MCF 10A (cell line): Measurements from ENCODE around the gene EMC1. TPM values are rescaled to one million over a fixed set of nuclear protein-coding genes. Genes with fewer than 3 reads are reported as not detected.
A peak's percentile ranks its signal among the peaks of the same experiment; 100 is the strongest.

ENCODE experiments used
- Bru-seq: library from RNA; stranded (reverse); fragments of 400-500 nt; gene quantifications from one replicate; lab custom pipeline; 2021; lab: Mats Ljungman, UMichigan
- BruChase-seq, 2 experiments: library from RNA; stranded (reverse); fragments of 400-500 nt; gene quantifications; one replicate each; lab custom pipeline; 2021; lab: Mats Ljungman, UMichigan
- BruUV-seq: library from RNA; stranded (reverse); fragments of 400-500 nt; replicated peaks from 2 replicates; lab custom pipeline; 2021; lab: Mats Ljungman, UMichigan
- CTCF ChIA-PET: fragments of 300-600 bp; sonication (Branson Sonifier 250); formaldehyde crosslinking; extraction: SDS; loops from one replicate; lab custom pipeline; 2021; ENCODE audit warnings: antibody characterized with exemption, inconsistent platforms; lab: Yijun Ruan, JAX
- POLR2A ChIA-PET: fragments of 300-600, 350-650 bp; sonication (Branson Sonifier 250); formaldehyde crosslinking; extraction: SDS; loops from one replicate; lab custom pipeline; 2020; ENCODE audit warnings: antibody characterized with exemption, inconsistent platforms; lab: Yijun Ruan, JAX
- DNase-seq: peaks from one replicate; pipeline ENCODE4 v3.0.0-alpha.2; 2018; ENCODE audit not compliant: unreplicated experiment
- H3K27ac Mint-ChIP-seq: one replicate; pipeline ENCODE4 v1.8.0; 2022; ENCODE audit warnings: mild to moderate bottlenecking, low read depth, mixed read lengths; ENCODE audit not compliant: unreplicated experiment
- H3K27me3 Mint-ChIP-seq: one replicate; pipeline ENCODE4 v1.8.0; 2022; ENCODE audit warnings: mixed read lengths; ENCODE audit not compliant: insufficient read depth, unreplicated experiment
- H3K36me3 Mint-ChIP-seq: one replicate; pipeline ENCODE4 v1.8.0; 2022; ENCODE audit warnings: mild to moderate bottlenecking, moderate library complexity, mixed read lengths; ENCODE audit not compliant: insufficient read depth, unreplicated experiment
- H3K4me1 Mint-ChIP-seq: one replicate; pipeline ENCODE4 v1.8.0; 2022; ENCODE audit warnings: mixed read lengths; ENCODE audit not compliant: insufficient read depth, unreplicated experiment
- H3K4me3 Mint-ChIP-seq: one replicate; pipeline ENCODE4 v1.8.0; 2022; ENCODE audit warnings: mild to moderate bottlenecking, moderate library complexity, mixed read lengths; ENCODE audit not compliant: unreplicated experiment
- H3K9me3 Mint-ChIP-seq: one replicate; pipeline ENCODE4 v1.8.0; 2022; ENCODE audit warnings: mixed read lengths; ENCODE audit not compliant: unreplicated experiment
- intact Hi-C: fragments of 100-400 bp; cut with micrococcal nuclease; formaldehyde crosslinking; loops from 2 replicates; pipeline ENCODE4 v1.14.1; 2022
- long read RNA-seq: library from polyadenylated mRNA; stranded (forward); transcript quantifications from one replicate; pipeline ENCODE4 v2.0.0, GENCODE V29; 2022
- total RNA-seq: library from RNA; stranded (reverse); gene quantifications from 2 replicates; pipeline ENCODE4 v1.2.3, GENCODE V29; 2022
- TF ChIP-seq, protein P1 (sequence below): fragments of 200-600 bp; IDR thresholded peaks from one replicate; pipeline ENCODE4 v1.8.0; 2022; ENCODE audit warnings: antibody characterized with exemption, mild to moderate bottlenecking; ENCODE audit not compliant: unreplicated experiment

EMC1 gene
- total RNA-seq (75.9 and 77.2 TPM in 2 replicates), Bru-seq, nascent RNA (percentile 72 among the genes with signal in this experiment), BruChase-seq, experiment 1, labeled RNA remaining after a 6-hour chase (percentile 88 among the genes with signal in this experiment), BruChase-seq, experiment 2, labeled RNA remaining after a 2-hour chase (percentile 79 among the genes with signal in this experiment)
- long read RNA-seq, full-length matches to known transcripts = 175 of 228 reads
- long read RNA-seq, partial matches to known transcripts = 15 of 228 reads
- long read RNA-seq, other reads (novel, unspliced or antisense) = 38 of 228 reads

DNA sequence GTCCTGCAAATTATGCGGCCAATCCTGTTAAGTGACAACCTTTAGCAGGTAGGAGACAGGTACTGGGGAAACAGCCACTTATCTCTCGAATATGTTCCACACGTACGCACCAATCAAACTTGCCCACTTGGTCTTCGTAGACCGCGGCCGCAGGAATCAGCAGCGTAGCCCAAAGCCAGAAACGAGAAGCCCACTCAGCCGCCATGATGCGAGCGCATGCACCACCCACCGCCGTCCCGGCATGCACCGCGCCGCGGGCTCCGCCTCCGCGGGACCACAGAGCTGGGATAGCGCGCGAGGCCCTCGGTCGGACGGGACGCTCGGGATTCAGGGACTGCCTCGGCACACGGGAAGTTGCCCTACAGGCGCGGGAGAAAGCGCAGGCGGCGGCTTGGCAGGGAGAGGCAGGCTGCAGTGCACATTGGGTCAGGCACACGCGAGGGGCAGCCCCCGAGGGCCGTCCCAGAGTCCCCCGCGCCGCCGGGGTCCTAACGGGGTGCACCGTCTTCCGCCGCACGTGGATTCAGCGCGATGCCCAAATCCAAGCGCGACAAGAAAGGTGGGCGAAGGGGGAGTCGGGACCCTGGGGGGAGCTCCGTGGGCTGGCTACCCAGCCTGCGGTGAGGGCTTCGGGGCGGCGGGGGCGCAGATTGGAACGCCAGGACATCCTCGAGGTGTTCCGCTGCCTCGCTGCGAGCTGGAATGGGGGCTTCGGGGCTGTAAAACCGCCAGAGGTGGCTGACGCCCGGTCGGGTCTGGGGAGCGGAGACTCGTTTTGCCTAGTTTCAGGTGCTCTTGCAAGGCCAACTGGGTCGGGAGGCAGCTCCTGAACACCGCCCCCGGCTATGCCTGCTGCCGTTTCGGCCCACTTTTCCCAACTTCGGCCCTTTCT lies at the start of gene EMC1, which contains the start of gene MRTO4:
TSS of gene EMC1 (minus strand) at position 220 of the 892 bp plus-strand sequence. CDS start at position 205, 15 bp downstream.
TSS of gene MRTO4 (plus strand) at position 501 of the 892 bp plus-strand sequence. CDS start at position 532, 31 bp downstream.
- TSS peak; percentile 64 for BruUV-seq
- ChIA-PET POLR2A (interaction anchor here (0.7 to 2.9 kb wide), 19 partner anchors 9 to 1463 kb away, joined by 3 to 24 read pairs (median 3); partner anchors contain the start of genes AKR7A2, SLC66A1 and UBR4), CTCF (interaction anchor here (0.6 to 1.3 kb wide), 5 partner anchors 10 to 1268 kb away, joined by 3 to 5 read pairs (median 4); no protein-coding TSS in a partner anchor)
- peak within 1 kb of the TSS; percentile 95 for H3K4me3 Mint-ChIP-seq
- no peaks in the 10 kb centered on the region for H3K27me3 Mint-ChIP-seq
- peaks cover 16% of the 10 kb centered on the region for H3K36me3 Mint-ChIP-seq
- H3K4me1 Mint-ChIP-seq = peaks cover 11% of the 10 kb centered on the region
- TF ChIP-seq, protein P1, sequence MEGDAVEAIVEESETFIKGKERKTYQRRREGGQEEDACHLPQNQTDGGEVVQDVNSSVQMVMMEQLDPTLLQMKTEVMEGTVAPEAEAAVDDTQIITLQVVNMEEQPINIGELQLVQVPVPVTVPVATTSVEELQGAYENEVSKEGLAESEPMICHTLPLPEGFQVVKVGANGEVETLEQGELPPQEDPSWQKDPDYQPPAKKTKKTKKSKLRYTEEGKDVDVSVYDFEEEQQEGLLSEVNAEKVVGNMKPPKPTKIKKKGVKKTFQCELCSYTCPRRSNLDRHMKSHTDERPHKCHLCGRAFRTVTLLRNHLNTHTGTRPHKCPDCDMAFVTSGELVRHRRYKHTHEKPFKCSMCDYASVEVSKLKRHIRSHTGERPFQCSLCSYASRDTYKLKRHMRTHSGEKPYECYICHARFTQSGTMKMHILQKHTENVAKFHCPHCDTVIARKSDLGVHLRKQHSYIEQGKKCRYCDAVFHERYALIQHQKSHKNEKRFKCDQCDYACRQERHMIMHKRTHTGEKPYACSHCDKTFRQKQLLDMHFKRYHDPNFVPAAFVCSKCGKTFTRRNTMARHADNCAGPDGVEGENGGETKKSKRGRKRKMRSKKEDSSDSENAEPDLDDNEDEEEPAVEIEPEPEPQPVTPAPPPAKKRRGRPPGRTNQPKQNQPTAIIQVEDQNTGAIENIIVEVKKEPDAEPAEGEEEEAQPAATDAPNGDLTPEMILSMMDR = no peak
- intact Hi-C loops = loop anchor here (1.0 to 2.0 kb wide), 2 partner anchors 62 to 401 kb away; no protein-coding TSS in a partner anchor
- peak within 1 kb of the TSS; percentile 85 for H3K27ac Mint-ChIP-seq
- no peaks in the 10 kb centered on the region for H3K9me3 Mint-ChIP-seq
- peak; percentile 81 for DNase-seq

DNA sequence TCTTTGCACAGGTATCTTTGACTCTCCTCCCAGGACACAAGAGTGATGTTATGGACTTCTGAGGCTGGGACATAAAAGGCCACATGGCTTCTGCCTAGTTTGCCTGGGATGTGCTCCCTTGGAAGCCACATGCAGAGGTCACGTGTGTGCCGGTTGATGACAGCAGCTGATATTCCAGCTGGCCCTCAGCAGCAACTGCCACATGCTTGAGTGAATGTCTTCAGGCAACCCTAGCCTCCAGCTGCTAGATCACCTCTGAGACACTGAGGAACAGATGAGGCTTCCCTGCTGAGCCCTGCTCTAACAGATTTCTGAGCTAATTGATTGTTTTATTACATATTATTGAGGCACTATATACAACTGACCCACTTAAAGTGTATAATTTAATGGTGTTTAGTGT lies 48.9 kb upstream of the EMC1 start:
- Mint-ChIP-seq H3K36me3 (peaks cover 28% of the 10 kb centered on the region), H3K27me3 (no peaks in the 10 kb centered on the region), H3K4me1 (no peaks in the 10 kb centered on the region), H3K27ac (no peak overlapping the region), H3K9me3 (peaks cover 9% of the 10 kb centered on the region), H3K4me3 (no peak overlapping the region)
- POLR2A ChIA-PET = no interaction called here
- intact Hi-C loops = no loop called here
- BruUV-seq = no TSS peak
- no peak for DNase-seq
- CTCF ChIA-PET = no interaction called here
- TF ChIP-seq, protein P1 = no peak

DNA sequence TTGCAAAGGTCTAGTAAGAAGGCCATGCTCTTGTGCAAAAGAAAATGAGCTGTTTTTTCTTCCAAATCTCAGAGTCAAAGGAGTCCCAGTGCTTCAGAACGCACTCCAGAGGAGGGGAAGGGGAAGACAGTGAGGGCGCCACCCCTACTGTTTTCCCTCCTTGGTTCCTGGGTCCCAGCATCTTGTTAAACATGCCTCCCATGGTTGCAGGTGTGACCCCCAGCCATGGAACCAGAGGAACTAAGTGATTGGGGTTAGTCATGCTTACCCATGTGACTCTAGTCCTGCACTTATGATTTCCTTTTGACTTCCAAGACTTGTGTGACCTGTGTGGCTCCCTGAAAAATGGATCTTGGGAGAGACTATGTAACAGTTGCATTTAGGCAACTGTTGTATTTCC lies 43.3 kb upstream of the EMC1 start:
- H3K27ac Mint-ChIP-seq = no peak overlapping the region
- H3K4me1 Mint-ChIP-seq = no peaks in the 10 kb centered on the region
- ChIA-PET POLR2A (interaction anchor here (1.0 kb wide), 1 partner anchor 8 kb away, joined by 3 read pairs; no protein-coding TSS in a partner anchor), CTCF (no interaction called here)
- H3K36me3 Mint-ChIP-seq = no peaks in the 10 kb centered on the region
- DNase-seq = no peak
- intact Hi-C loops = no loop called here
- TF ChIP-seq, protein P1 = no peak
- BruUV-seq = no TSS peak
- H3K4me3 Mint-ChIP-seq = no peak overlapping the region
- H3K9me3 Mint-ChIP-seq = peaks cover 20% of the 10 kb centered on the region
- H3K27me3 Mint-ChIP-seq = no peaks in the 10 kb centered on the region
